DMS79 treated with DMSO at 0.1 percent for 48 hours (cell line): ENCODE results near the gene C1QTNF6.
A peak's percentile ranks its signal among the peaks of the same experiment; 100 is the strongest.
"Not testable (repeated sequence)": the region's sequence is repeated elsewhere in the genome, so short reads cannot be mapped to it uniquely, and the experiment has no call there.

ENCODE experiments used
- DNase-seq: peaks from one replicate; lab custom pipeline; 2025; lab: John Stamatoyannopoulos, UW

Gene C1QTNF6

GRCh38 chr22:37176464-37177061, 11.5 kb downstream of the C1QTNF6 start:
- DNase-seq, result no peak

- DNase-seq, result no peak
Measured at GRCh38 chr22:37175414-37176281, 12.4 kb downstream of the C1QTNF6 start.

- DNase-seq, result no peak
Measured at GRCh38 chr22:37174964-37175363, 13.1 kb downstream of the C1QTNF6 start.

- no peak for DNase-seq
Measured at GRCh38 chr22:37173709-37174108, 14.3 kb downstream of the C1QTNF6 start.

- no peak for DNase-seq
Measured at GRCh38 chr22:37172266-37173245, 15.5 kb downstream of the C1QTNF6 start.

- no peak for DNase-seq
Measured at GRCh38 chr22:37171662-37172061, 16.4 kb downstream of the C1QTNF6 start.

GRCh38 chr22:37170689-37171405, 17.2 kb downstream of the C1QTNF6 start:
- not testable (repeated sequence) for DNase-seq

GRCh38 chr22:37169947-37170688, 17.9 kb downstream of the C1QTNF6 start:
- no peak for DNase-seq

GRCh38 chr22:37169406-37169805, 18.6 kb downstream of the C1QTNF6 start:
- no peak for DNase-seq

- DNase-seq, result no peak
Measured at GRCh38 chr22:37167981-37168647, 19.9 kb downstream of the C1QTNF6 start.

GRCh38 chr22:37167176-37167980, 20.7 kb downstream of the C1QTNF6 start:
- DNase-seq, result no peak

- peak; percentile 2 for DNase-seq
Measured at GRCh38 chr22:37166675-37167066, 21.4 kb downstream of the C1QTNF6 start.

- DNase-seq, result no peak
Measured at GRCh38 chr22:37165940-37166674, 21.9 kb downstream of the C1QTNF6 start.

GRCh38 chr22:37165066-37165465, 23.0 kb downstream of the C1QTNF6 start:
- no peak for DNase-seq

- DNase-seq, result no peak
Measured at GRCh38 chr22:37164505-37164887, 23.6 kb downstream of the C1QTNF6 start.

GRCh38 chr22:37163575-37164504, 24.2 kb downstream of the C1QTNF6 start:
- DNase-seq, result no peak

- DNase-seq, result no peak
Measured at GRCh38 chr22:37163096-37163489, 25.0 kb downstream of the C1QTNF6 start.
